ENCODE data around the gene CCDC83. TPM values are rescaled to one million over a fixed set of nuclear protein-coding genes. Genes with fewer than 3 reads are reported as not detected.

CCDC83 gene
- total and polyA plus RNA-seq, 2 experiments from 2014 or later = not detected

DNA sequence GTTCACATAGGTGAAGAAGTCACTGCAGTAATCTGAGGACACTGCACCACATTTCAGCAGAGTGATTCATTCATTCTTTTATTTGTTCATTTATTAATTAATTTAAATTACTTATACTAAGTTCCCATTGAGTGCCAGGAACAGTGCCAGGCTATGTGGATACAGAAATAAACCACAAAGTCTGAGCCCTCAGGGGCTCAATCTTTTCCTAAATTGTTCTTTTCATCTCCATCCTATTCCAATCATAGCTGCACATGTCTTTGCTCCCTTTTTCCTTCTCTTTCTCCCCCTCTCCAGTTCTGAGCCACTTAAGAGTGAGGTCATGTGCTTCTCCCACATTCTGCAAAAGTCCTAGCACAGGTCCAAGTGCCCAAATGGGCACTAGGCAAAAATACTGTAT is 49.2 kb upstream of the CCDC83 start (continued):
- TF ChIP-seq ZNF114 (CRISPR knock-in tag; IDR thresholded peaks at IDR 0.05) (no peak), EZH2 (IDR thresholded peaks at IDR 0.05; ENCODE audit: low read depth, unreplicated experiment) (no peak), POLR2AphosphoS5 (IDR thresholded peaks at IDR 0.05; ENCODE audit: low read depth) (no peak), EZH2phosphoT487 (IDR thresholded peaks at IDR 0.05; ENCODE audit: unreplicated experiment) (no peak), STAT1 (IDR thresholded peaks at IDR 0.05; ENCODE audit: unreplicated experiment) (no peak), CREB1 (CRISPR knock-in tag; IDR thresholded peaks at IDR 0.05; ENCODE audit: low read depth) (no peak), JUNB (IDR thresholded peaks at IDR 0.05; ENCODE audit: unreplicated experiment) (no peak)
- TF ChIP-seq, protein P1, sequence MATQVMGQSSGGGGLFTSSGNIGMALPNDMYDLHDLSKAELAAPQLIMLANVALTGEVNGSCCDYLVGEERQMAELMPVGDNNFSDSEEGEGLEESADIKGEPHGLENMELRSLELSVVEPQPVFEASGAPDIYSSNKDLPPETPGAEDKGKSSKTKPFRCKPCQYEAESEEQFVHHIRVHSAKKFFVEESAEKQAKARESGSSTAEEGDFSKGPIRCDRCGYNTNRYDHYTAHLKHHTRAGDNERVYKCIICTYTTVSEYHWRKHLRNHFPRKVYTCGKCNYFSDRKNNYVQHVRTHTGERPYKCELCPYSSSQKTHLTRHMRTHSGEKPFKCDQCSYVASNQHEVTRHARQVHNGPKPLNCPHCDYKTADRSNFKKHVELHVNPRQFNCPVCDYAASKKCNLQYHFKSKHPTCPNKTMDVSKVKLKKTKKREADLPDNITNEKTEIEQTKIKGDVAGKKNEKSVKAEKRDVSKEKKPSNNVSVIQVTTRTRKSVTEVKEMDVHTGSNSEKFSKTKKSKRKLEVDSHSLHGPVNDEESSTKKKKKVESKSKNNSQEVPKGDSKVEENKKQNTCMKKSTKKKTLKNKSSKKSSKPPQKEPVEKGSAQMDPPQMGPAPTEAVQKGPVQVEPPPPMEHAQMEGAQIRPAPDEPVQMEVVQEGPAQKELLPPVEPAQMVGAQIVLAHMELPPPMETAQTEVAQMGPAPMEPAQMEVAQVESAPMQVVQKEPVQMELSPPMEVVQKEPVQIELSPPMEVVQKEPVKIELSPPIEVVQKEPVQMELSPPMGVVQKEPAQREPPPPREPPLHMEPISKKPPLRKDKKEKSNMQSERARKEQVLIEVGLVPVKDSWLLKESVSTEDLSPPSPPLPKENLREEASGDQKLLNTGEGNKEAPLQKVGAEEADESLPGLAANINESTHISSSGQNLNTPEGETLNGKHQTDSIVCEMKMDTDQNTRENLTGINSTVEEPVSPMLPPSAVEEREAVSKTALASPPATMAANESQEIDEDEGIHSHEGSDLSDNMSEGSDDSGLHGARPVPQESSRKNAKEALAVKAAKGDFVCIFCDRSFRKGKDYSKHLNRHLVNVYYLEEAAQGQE (IDR thresholded peaks at IDR 0.05; ENCODE audit: unreplicated experiment) = no peak

DNA sequence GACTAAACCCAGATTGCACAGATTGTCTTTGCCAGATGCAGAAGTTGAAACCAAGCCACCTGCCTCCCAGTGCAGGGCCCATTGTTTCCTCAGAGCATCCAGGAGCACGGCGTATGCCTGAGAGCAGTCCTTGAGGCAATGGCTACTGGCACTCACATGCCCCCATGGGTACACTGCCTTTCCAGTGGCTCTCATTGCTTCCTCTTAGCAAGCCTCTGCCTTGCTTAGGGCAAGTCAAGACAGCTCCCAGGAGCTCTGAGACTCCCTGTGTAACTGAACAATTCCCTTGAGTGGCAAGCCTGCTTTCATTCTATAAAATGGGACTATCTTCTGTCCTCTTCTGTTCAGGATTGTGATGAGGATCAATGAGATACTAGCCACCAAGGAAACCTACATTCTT is 48.3 kb upstream of the CCDC83 start:
- Histone ChIP-seq H3K36me3 (ENCODE audit: insufficient read depth) (no peaks in the 10 kb centered on the region), H3K4me2 (no peak overlapping the region), H3F3A (replicated peaks; ENCODE audit: low read depth) (0 out of 2 replicates have a peak, but pooled peaks cover 4% of the 10 kb centered on the region), H3K4me1 (ENCODE audit: insufficient read depth) (peaks cover 9% of the 10 kb centered on the region), H4K20me1 (replicated peaks; ENCODE audit: insufficient read depth) (no peaks in the 10 kb centered on the region), H3K9me2 (ENCODE audit: insufficient read depth) (no peaks in the 10 kb centered on the region), H3K27ac (ENCODE audit: low read depth) (no peak overlapping the region), H3K79me2 (replicated peaks; ENCODE audit: insufficient read depth) (no peaks in the 10 kb centered on the region), H3K4me3 (no peak overlapping the region), H2AFZ (no peak overlapping the region), H3K27me3 (ENCODE audit: insufficient read depth) (peaks cover 24% of the 10 kb centered on the region)
- Mint-ChIP-seq H3K36me3 (ENCODE audit: low read depth) (no peaks in the 10 kb centered on the region), H3K9me3 (no peaks in the 10 kb centered on the region), H3K27ac (no peak overlapping the region), H3K27me3 (ENCODE audit: insufficient read depth, low read depth, poor library complexity) (peaks cover 17% of the 10 kb centered on the region), H3K4me3 (no peak overlapping the region), H3K4me1 (peaks cover 17% of the 10 kb centered on the region)
- no peak for ATAC-seq
- DNase-seq (ENCODE audit: low spot score) = no peak
- no peak for TF ChIP-seq POLR2AphosphoS5 (IDR thresholded peaks at IDR 0.05; ENCODE audit: low read depth)
- no peak for TF ChIP-seq EZH2 (IDR thresholded peaks at IDR 0.05; ENCODE audit: low read depth, unreplicated experiment)
- no peak for TF ChIP-seq JUNB (IDR thresholded peaks at IDR 0.05; ENCODE audit: unreplicated experiment)
- TF ChIP-seq NANOG (IDR thresholded peaks at IDR 0.05; ENCODE audit: borderline replicate concordance) = no peak
- TF ChIP-seq CTCF (conservative IDR thresholded peaks at IDR 0.05; ENCODE audit: low read depth in 2 of 2) = no peak
- TF ChIP-seq, protein P1 (IDR thresholded peaks at IDR 0.05; ENCODE audit: unreplicated experiment) = no peak
- no peak for TF ChIP-seq EZH2phosphoT487 (IDR thresholded peaks at IDR 0.05; ENCODE audit: unreplicated experiment)
- TF ChIP-seq ZNF114 (CRISPR knock-in tag; IDR thresholded peaks at IDR 0.05) = no peak
